Mesodermal cell (in vitro differentiated cells): ENCODE results near the gene GALR3. TPM values are rescaled to one million over a fixed set of nuclear protein-coding genes. Genes with fewer than 3 reads are reported as not detected.

ENCODE experiments used
- H3K27ac ChIP-seq: 2 replicates; pipeline ENCODE4 v1.7.0; 2013; ENCODE audit warnings: mild to moderate bottlenecking, low read depth, low read length, moderate library complexity; ENCODE audit not compliant: severe bottlenecking
- H3K36me3 ChIP-seq: 2 replicates; pipeline ENCODE4 v1.7.1; 2013; ENCODE audit warnings: mild to moderate bottlenecking, low read length, moderate library complexity; ENCODE audit not compliant: control insufficient read depth, insufficient read depth
- H3K4me1 ChIP-seq: one replicate; pipeline ENCODE4 v1.7.1; 2013; ENCODE audit warnings: mild to moderate bottlenecking, low read length; ENCODE audit not compliant: insufficient read depth, control insufficient read depth, poor library complexity, severe bottlenecking
- H3K4me3 ChIP-seq: 2 replicates; pipeline ENCODE4 v1.7.0; 2013; ENCODE audit warnings: low read length, control low read depth, mild to moderate bottlenecking; ENCODE audit not compliant: insufficient read depth, poor library complexity, severe bottlenecking; ENCODE audit errors: extremely low read depth
- H3K9me3 ChIP-seq: 2 replicates; pipeline ENCODE4 v1.7.1; 2013; ENCODE audit warnings: mild to moderate bottlenecking, low read length, moderate library complexity; ENCODE audit not compliant: control insufficient read depth
- WGBS, 2 experiments: methylation state at CpG; one replicate each; pipeline ENCODE4 v1.1.5; 2013; ENCODE audit warnings: missing lambda C conversion rate in 2 of 2; ENCODE audit not compliant: insufficient coverage in 2 of 2; 5-methylcytosine and 5-hydroxymethylcytosine counted together
- polyA plus RNA-seq, 2 experiments: library from polyadenylated mRNA; stranded (reverse); fragments of 50-300 nt; gene quantifications; one replicate each; pipeline ENCODE4 v1.2.3, GENCODE V29; 2013

The GALR3 gene, protein sequence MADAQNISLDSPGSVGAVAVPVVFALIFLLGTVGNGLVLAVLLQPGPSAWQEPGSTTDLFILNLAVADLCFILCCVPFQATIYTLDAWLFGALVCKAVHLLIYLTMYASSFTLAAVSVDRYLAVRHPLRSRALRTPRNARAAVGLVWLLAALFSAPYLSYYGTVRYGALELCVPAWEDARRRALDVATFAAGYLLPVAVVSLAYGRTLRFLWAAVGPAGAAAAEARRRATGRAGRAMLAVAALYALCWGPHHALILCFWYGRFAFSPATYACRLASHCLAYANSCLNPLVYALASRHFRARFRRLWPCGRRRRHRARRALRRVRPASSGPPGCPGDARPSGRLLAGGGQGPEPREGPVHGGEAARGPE
- polyA plus RNA-seq (2013, experiment 1 of 2), result not detected
- polyA plus RNA-seq (2013, experiment 2 of 2), result not detected

GRCh38 chr22:37823134-37823985, at the start of gene GALR3:
TSS of gene GALR3 (plus strand) at chr22:37823382. CDS start at chr22:37823407, 25 bp downstream.
- Histone ChIP-seq H3K4me1 (peaks cover 14% of the 10 kb centered on the region), H3K4me3 (no peak within 1 kb of the TSS), H3K9me3 (no peaks in the 10 kb centered on the region), H3K27ac (no peak within 1 kb of the TSS), H3K36me3 (no peaks in the 10 kb centered on the region)
- 76 to 83% methylated on average over 17 to 19 of the region's 21 CpGs for WGBS, 2 experiments

GRCh38 chr22:37774728-37775127, 48.5 kb upstream of the GALR3 start:
- Histone ChIP-seq H3K4me3 (no peak overlapping the region), H3K4me1 (no peaks in the 10 kb centered on the region), H3K27ac (no peak overlapping the region), H3K36me3 (peaks cover 42% of the 10 kb centered on the region), H3K9me3 (no peaks in the 10 kb centered on the region)
- 100% methylated on average over 2 to 3 of the region's 3 CpGs for WGBS, 2 experiments

- Histone ChIP-seq H3K9me3 (no peaks in the 10 kb centered on the region), H3K36me3 (peaks cover 33% of the 10 kb centered on the region), H3K4me3 (no peak overlapping the region), H3K4me1 (no peaks in the 10 kb centered on the region), H3K27ac (no peak overlapping the region)
- WGBS, 2 experiments, result 87 to 94% methylated on average over 12 to 14 of the region's 17 CpGs
Measured at GRCh38 chr22:37775785-37776638, 47.2 kb upstream of the GALR3 start.

- H3K4me3 ChIP-seq, result no peak overlapping the region
- peaks cover 27% of the 10 kb centered on the region for H3K36me3 ChIP-seq
- WGBS, 2 experiments, result 91 to 92% methylated on average over 9 to 10 of the region's 10 CpGs
- H3K4me1 ChIP-seq, result no peaks in the 10 kb centered on the region
- no peaks in the 10 kb centered on the region for H3K9me3 ChIP-seq
- no peak overlapping the region for H3K27ac ChIP-seq
Measured at GRCh38 chr22:37776639-37777005, 46.6 kb upstream of the GALR3 start.

DNA sequence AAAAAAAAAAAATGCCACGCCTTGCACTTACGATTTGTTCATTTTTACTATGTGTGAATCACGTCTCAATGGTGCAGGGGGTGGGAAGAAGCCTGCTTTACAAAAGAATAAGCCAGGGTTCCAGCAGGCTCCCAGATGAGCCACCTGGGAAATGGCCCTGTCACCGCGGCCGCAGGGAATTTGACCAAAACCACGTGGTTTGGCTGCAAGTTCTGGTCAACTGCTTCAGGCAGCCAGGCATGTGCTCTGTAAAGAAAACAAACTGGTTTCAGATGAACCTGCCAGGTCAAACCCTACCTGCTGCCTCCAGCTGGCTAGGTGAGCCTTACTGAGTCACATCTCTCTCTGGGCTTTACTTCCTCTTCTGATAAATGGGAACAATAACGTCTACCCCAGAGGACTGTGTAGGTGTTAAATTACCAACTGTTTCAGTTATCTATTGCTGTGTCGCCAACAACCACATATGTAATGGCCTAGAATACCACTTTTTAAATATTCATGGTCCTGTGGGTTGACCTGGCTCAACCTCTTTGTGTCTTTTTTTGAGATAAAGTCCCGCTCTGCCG, 46.0 kb upstream of the GALR3 start:
- Histone ChIP-seq H3K27ac (no peak overlapping the region), H3K4me3 (no peak overlapping the region), H3K36me3 (peaks cover 21% of the 10 kb centered on the region), H3K4me1 (no peaks in the 10 kb centered on the region), H3K9me3 (no peaks in the 10 kb centered on the region)
- 71 to 76% methylated on average over 9 to 10 of the region's 11 CpGs for WGBS, 2 experiments

DNA sequence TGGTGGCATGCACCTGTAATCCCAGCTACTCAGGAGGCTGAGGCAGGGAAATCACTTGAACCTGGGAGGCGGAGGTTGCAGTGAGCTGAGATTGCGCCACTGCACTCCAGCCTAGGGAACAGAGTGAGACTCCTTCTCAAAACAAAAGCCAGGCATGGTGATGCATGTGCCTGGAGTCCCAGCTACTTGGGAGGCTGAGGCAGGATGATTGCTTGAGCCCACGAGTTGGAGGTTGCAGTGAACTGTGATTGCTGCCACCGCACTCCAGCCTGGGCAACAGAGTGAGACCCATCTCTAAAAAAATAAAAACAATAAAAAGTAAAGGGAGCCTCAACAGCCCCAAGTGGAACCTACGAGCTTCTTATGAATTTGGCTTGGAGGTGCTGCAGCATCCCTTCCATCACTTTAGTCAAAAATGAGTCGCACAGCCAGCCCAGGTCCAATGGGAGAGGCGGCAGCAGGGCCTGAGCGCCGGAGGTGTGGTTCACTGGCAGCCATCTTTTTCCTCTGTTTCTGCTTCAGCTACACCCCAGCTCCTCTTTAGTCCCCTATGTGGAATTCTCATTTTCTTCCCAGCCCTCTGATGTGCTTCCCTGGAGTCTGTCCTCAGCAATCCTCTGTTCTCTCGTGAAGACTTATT, 44.7 kb upstream of the GALR3 start:
- Histone ChIP-seq H3K27ac (no peak overlapping the region), H3K36me3 (peaks cover 10% of the 10 kb centered on the region), H3K4me1 (no peaks in the 10 kb centered on the region), H3K9me3 (no peaks in the 10 kb centered on the region), H3K4me3 (no peak overlapping the region)
- WGBS, 2 experiments, result 92 to 97% methylated on average over 8 to 9 of the region's 10 CpGs

DNA sequence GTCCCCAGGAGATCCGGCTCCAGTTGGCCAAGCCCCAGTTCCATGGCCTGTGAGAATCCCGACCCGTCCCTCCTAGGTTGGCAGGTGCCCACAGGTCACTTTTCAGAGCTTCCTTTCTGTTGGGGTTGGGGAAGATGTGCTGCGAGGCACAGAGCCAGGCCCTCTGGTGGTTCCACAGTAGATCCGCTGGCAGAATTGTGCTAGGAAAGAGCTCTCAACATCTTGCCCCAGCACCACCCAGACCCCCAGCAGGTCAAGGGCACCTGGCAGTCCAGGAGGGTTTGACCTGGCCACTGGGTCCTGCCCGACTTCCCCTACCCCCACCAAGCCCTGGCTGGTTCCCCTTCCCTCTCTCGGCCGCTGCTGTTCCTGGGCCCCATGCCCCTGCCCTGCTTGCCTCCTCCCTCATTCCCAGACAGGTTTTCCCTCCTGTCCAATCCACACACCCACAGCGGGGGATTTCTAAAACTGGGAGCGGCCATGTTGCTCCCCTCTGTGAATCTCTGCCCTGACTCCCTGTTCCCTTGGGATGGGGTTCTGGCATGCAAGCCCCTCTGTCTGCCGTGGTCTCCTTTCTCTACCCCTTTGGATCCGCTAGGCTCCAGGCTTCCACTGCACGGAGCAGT, 41.6 kb upstream of the GALR3 start:
- no peak overlapping the region for H3K4me3 ChIP-seq
- 81 to 85% methylated on average over 10 to 13 of the region's 13 CpGs for WGBS, 2 experiments
- no peaks in the 10 kb centered on the region for H3K9me3 ChIP-seq
- H3K27ac ChIP-seq, result no peak overlapping the region
- no peaks in the 10 kb centered on the region for H3K4me1 ChIP-seq
- H3K36me3 ChIP-seq, result no peaks in the 10 kb centered on the region

GRCh38 chr22:37782340-37783168, 40.6 kb upstream of the GALR3 start:
- no peaks in the 10 kb centered on the region for H3K4me1 ChIP-seq
- no peak overlapping the region for H3K27ac ChIP-seq
- H3K4me3 ChIP-seq, result no peak overlapping the region
- 88 to 93% methylated on average over 15 to 17 of the region's 18 CpGs for WGBS, 2 experiments
- H3K36me3 ChIP-seq, result no peaks in the 10 kb centered on the region
- no peaks in the 10 kb centered on the region for H3K9me3 ChIP-seq

DNA sequence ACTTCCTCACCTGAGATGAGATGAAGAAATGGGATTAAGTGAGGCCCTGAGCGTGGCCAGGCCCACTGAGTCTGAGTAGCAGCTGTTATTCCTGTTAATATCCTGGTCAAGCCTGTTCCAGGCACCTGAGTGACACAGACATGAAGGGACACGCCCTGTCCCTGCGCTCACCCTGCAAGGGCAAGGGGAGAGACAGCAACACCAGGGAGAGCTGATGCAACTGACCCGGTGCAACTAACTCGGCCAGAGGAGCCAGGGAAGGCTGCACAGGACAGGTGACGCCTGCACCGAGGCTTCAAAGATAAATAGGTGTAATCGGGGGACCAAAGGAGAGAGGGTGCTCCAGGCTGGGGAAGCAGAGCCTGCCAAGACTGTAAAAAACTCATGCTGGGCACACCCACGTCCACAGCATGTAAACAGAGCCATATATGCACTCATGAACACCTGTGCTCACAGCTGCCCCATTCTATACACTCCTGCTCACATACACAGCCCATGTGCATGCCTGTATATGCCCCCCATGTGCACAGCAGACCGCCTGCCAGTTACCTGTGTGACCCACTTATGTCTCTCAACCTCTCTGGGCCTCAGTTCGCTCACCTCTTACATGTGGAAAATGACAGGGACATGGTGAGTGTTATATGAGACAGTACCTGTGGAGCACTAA, 38.2 kb upstream of the GALR3 start:
- H3K9me3 ChIP-seq, result no peaks in the 10 kb centered on the region
- H3K36me3 ChIP-seq, result no peaks in the 10 kb centered on the region
- 82 to 84% methylated on average over 8 to 9 of the region's 11 CpGs for WGBS, 2 experiments
- H3K4me1 ChIP-seq, result no peaks in the 10 kb centered on the region
- no peak overlapping the region for H3K4me3 ChIP-seq
- H3K27ac ChIP-seq, result no peak overlapping the region
